ENCODE results near the gene MAP3K14.
"Not testable (repeated sequence)": the region's sequence is repeated elsewhere in the genome, so short reads cannot be mapped to it uniquely, and the experiment has no call there.

The MAP3K14 gene

DNA sequence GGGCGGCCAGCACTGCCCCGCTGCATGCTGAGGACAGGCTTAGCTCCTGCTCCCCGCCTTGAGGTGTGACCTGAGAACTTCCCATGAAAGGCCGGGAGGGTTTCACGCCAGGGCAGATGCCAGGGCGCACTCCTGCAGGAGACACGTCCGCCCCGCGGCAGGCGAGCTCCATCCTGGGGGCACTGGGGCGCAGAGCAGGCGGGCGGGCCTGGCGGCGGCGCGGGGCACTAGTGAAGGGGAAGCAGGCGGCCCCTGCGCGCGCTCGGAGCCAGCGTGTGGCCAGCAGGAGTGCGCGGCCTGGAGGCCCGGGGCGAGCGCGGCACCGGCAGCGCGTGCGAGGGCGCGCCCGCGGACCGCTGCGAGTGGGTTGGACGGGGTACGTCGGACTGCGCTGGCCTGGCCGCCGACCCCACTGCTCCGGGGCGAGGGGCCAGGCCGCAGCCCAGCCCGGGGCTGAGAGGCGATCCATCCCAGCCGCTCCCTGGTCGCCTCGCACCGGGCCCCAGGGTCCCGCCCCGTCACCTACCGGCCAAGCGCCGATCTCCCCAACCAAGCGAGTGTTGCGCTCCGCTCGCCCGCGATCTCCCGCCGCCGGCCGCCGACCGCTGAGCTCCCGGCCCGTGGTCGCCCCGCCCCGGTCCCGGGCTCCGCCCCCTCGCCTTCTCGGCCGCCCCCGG is at the start of gene MAP3K14:
Gene MAP3K14, minus strand, starts transcription at position 587 of the 677 bp plus-strand sequence. CDS start 26,275 bp downstream, outside the sequence.
- ATAC-seq: peak; percentile 5 to 7

DNA sequence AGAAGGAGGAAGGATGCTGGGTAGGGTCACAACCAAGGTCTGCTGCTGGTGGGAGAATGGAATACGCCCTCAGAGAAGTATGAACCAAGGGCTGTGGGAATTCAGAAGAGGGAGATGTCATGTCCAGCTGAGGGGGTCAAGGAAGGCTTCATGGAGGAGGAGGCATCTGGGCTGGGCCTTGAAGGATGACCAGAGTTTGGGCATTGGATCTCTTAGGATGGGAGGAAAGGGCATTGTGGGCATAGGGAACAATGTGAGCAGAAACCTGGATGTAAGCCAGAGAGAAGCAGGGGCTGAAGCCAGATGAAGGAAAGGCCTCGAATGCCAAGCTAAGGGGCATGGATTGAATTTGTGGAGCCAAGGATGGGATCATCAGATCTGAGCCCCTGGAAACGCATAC is 49.2 kb upstream of the MAP3K14 start:
- ATAC-seq: no peak

DNA sequence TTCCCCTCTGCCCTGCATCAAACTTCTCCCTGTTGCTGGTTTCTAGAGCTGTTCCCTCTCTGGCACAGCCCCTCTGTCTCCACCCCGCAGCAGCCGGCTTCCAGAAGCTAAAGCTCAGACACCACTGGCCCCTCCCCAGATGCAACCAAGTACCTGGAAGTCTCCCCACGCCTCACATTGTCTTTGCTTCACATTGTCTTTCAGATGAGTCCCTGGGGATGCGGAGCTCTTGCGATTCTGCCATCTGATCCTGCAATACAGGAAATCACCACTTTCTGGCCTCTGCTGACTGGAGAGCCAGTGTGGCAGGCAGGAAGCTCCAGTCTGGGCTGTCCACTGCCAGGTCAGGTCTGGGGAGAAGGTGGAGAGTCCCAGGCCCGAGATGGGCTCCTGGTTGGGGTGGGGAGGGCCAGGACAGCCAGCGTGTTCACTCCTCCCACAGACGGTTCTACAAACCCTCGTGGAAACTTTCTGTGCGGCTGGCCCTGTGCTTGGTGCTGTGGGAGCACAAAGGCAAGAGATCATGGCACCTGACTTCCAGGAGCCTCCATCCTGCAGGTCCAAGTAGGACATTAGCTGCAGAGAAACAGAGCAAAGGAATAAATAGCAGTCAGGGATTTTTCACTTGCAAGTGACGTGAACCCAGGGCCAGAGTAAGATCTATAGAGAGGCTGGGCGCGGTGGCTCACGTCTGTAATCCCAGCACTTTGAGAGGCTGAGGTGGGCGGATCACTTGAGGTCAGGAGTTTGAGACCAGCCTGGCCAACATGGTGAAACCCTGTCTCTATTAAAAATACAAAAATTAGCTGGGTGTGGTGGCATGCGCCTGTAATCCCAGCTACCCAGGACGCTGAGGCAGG is 47.9 kb upstream of the MAP3K14 start:
- ATAC-seq: no peak

DNA sequence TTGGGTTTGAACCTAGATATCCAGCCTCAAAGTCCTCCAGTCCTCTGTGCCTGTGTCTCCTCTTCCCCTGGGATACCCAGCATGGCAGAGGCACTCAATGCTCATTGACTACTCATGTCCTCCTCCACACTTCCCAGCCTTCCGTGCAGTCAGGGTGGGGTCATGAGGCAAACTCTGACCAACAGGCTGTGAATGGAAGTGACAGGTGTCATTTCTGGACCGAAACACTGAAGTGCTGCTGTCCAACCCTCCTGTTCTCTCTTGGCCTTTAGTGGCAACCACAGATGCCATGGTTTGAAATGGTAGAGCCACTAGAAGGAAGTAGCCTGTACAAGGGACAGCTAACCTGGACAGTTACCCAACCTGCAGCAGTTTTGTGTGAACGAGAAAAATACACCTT is 46.7 kb upstream of the MAP3K14 start:
- ATAC-seq: no peak

DNA sequence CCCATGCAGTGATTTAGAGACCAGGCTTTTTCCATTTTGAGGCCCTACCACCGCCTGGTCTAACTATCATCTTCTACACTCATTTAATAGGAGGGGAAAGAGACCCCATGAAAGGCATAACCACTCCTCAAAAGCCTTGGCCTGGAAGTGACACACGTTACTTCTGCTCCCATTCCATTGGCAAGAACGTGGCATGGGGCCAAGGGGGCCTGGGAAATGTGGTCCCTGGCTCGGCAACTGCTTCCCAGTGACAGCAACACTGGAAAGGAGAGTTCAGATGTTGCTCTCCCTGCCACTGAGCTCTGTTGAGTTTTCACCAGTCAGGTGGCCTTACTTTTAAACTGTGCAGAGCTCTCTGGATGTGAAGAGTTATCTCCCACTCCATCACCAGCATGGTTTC is 45.2 kb upstream of the MAP3K14 start:
- ATAC-seq: no peak

DNA sequence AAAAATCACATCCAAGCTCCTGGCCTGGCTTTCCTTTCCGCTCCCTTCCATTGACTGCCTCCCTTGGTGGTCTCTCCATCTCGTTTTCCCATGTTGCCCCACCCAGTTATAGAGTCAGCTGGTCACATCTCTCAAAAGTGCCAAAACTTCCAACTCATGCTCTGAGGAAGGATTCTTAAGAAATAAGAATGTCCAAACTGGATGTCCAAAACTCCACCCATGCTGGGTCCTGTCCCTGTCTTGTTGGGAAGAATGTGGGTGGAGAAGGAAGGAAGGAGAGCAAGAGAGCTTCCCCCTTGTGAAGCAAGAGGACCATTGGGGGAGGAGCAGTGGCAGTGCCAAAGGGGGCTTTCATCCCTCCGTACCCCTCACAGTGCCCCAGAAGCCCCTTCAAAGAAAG is 44.6 kb upstream of the MAP3K14 start:
- ATAC-seq: no peak

DNA sequence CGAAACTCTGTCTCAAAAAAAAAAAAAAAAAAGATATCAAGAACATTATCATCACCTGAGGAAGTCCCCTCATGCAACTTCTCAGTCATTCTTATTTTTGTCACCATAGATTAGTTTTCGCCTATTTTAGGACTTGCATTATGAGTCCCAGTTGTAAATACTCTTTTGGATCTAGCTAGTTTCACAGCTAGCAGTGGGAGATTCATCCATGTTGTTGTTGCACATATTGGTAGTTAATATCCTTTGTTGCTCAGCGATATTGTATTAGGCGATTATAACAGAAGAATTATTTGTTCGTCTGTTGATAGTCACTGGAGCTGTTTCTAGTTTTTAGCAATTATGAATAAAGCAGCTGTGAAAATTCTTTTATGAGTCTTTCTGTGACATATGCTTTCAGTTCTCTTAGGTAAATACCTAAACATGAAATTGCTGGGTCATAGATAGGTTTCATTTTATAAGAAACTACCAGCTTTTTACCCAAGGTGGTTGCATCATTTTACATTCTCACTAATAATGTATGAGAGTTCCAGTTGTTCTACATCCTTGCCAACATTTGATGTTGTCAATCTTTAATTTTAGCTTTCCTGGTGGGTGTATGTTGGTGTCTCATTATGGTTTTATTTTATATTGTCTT is 40.7 kb upstream of the MAP3K14 start:
- peak; percentile 70 to 78 for ATAC-seq

DNA sequence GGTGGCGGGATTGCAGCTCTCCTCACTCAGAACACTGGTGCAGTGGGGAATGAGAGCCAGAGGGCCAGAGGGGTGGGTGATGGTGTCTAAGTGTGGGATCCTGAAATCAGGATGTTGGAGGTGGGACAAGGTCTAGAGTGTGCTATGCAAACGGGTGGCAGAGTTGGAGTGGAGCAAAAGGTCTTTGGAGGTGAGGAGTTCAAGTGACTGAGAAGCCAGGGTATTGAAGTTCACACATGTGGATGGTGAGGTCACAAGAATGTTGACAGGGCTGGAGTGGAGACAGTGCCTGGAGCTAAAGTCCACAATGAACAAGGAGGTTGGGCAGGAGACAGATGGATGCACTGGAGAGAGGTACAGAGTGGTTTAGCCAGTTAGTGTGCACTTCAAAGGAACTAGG is 38.3 kb upstream of the MAP3K14 start:
- ATAC-seq: no peak

DNA sequence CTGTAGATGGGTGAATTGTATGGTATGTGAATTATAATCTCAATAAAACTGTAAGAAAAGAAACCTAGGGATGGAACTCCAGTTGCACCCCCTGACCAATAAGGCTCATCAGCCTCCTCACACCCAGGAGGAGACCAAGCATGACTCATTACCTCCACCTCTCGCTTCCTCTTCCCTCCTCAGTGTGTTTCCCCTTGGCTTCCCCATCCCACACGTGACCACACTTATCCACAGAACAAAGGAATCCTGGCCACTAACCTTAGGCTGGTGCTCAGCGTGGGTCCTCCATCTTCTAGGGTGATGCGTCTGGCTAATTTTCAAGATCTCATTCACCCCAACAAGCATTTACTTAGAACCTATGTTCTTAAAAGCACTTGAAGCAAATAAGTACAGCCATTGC is 36.2 kb upstream of the MAP3K14 start:
- peak; percentile 22 to 34 for ATAC-seq

DNA sequence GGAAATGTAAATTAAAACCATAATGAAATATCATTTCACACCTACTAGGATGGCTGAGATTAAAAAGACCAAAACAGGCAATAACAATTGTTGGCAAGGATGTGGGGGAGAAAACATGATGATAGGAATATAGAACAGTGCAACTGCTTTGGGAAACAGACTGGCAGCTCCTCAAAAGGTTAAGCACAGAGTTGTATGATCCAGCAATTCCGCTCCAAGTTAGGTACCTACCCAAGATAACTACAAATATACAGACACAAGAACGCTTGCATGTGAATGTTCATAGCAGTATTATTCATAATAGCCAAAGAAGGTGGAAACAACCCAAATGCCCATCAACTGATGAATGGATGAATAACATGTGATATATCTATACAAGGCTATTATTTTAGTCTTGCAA is 35.0 kb upstream of the MAP3K14 start:
- no peak for ATAC-seq

DNA sequence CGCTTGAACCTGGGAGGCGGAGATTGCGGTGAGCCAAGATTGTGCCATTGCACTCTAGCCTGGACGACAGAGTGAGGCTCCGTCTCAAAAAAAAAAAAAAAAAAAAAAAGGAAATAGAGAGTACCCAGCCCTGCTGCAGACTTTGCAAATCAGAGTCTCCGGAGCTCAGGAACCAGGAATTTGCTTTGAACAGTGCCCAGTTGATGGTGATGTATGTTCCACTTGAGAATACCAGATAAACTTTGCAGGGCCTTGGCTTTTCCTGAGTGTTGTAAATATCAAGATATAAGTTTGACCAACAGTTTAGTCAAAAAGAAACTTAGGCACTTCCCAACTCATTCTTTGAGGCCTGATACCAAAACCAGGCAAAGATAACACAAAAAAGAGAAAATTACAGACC is 30.6 kb upstream of the MAP3K14 start:
- ATAC-seq: no peak

DNA sequence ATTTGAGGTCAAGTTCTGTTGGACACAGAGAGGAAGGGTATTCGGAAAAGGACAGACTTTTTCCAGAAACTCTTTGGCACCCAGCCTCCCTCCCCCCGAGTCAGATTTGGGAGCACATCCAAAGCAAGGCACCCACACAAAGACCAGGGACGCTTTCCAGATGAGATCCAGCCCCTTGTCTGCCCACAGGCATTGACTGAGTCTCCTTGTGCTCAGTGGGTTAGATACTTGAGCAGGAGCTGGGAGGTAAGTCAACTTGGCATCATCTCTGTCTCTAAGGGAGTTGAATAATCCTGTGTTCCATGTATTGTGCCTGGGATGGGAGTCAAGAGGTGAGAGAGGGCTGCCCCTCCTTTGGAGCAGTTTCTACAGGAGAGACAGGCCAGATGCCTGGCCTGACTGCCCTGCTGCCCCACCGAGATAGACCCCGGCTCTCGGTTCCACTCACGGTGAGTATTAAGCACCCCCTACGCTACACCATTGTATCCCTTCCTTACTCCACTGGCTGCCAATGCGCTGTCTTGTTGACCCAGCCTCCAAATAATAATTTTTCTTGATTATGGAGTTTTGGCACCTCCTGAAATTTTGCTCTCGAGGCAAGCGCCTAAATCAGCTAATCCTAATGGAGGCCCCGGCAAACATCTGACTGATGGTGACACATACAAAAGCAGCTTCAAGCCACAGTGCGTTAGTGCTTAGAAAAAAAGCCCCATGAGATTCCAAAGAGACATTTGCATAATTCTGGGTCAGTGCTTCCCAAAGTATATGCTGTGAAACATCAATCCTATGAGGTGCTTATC is 29.6 kb upstream of the MAP3K14 start:
- ATAC-seq: no peak

DNA sequence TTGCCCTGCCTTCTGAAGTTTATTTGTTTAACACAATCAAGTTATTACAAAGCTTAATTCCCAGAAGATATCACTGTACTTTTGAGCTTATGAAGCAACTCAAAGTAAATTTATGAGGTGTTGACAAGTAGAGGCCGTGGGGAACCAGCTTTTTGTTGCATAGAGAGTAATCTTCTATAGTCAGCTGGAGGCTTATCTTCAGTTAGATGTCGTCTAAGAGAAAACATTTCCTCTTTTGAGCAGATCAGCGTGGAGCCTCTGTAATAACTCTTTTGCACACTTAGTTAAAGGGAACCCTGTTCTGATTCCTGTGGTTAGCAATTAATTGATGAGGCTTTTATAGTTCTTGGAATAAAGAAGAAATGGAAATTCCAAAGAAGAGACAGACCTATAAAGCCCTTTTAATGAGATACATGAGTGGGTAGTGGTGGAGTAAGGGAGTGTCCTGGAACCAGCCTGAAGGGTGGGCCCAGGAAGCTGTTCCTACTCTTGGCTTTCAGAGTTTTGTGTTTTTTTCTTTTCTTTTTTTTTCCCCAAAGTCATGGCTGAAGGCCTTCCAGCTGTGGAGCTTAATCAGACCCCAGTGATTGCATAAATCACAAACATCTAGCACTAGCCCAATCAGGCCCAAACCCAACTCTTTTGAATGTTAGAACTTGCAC is 28.9 kb upstream of the MAP3K14 start:
- ATAC-seq: no peak

DNA sequence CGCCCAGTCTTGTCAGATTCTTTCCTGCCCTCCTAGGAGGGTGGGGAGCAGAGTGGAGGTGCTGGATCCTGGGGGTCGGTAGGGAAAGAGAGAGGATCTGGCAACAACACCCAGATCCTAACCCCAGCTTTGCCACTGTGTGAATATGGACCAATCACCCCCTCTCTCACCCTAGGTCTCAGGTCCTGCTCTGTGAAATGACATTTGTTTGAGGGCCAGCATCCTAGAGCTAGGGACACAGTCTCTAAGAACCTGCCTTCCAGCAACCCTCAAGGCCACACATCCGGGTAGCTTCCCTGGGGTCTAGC is 28.4 kb upstream of the MAP3K14 start:
- ATAC-seq: no peak

DNA sequence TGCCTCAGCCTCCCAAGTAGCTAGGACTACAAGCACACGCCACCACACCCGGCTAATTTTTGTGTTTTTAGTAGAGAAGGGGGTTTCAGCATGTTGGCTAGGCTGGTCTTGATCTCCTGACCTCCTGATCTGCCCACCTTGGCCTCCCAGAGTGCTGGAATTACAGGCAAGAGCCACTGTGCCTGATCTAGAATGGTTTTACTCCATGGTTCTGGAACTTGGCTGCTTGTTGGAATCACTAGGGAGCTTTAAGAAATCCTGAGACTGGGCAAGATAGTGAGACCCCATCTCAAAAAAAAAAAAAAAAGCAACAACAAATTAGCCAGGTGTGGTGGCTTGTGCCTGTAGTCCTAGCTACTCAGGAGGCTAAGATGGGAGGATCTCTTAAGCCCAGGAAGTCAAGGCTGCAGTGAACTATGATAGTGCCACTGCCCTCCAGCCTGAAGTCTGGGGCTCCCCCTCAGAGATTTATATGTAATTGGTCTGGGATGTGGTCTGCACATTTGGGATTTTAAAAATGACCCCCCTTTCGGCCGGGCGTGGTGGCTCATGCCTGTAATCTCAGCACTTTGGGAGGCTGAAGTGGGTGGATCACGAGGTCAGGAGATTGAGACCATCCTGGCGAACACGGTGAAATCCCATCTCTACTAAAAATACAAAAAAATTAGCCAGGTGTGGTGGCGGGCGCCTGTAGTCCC is 27.3 kb upstream of the MAP3K14 start:
- ATAC-seq: not testable (repeated sequence)

DNA sequence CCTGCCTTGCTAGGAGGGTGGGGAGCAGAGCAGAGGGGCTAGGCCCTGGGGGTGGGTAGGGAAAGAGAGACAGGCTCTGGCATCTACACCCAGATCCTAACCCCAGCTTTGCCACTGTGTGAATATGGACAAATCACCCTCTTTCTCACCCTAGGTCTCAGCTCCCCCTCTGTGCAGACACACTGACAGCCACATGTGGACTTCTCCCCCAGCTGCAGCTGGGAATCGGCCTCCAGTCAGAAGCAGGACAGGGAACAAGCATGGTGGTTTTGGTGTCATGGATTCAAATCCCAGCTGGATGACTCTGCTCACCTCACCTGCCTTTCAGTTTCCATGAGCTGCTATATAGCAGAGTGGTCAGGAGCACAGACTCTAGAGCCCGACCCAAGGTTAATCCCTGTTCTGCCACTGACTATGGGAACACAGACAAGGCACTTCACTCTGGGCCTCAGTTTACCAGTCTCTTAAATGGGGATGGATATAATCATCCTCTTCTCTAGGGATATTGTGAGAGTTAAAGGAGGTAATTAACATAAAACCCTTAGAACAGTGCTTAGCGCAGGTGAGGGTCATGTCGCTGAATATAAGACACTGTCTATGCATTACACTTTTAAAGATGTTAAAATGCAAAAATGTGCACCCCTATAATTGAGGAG is 26.2 kb upstream of the MAP3K14 start:
- no peak for ATAC-seq

DNA sequence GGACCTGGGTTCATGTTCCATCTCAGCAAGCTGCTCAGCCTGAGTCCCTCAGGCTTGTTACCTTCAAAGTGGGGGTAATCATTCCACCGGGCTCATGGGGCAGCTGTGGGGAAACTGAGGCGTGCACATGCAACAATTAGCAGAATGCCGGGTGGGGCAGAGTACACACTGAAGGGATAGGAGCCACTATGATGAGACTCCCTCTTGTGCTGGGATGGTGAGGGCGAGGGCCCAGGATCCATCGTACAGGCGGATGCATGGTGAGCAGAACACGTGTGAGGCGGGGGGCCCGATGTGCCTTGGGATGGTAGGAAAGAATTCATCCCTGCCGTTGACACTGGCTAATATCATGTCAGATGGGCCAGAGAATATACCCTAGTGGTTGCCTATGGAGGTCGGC is 25.5 kb upstream of the MAP3K14 start:
- ATAC-seq: no peak

DNA sequence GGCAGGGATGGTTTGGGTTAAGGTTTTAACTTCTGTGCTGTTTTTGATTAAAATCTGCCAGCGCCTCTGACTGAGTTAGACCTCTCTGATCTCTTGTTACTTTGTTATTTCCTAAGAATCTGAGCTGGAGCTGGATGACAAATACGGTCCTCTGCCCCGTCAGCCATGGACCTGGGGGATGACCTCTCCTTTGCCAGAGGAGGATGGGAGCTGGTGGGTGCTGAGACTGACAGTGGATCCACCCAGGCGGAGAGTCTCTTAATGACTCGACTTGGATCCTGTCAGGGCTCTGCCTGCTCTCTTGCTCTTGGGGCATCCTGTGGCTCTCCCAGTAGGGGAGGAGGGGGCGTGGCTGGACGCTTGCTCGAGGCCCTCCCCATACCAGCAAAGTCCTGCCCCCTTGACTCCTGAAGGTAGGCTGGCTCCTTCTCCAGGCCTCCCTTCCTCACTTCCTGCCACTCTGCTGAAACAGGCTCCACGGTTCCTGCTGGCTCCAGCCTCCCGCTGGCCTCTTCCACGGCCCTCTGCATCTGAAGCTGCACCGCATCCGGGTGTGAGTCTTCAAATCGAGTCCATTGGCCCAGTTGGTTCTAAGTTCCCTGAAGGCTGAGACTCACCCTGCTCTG is 24.8 kb upstream of the MAP3K14 start:
- ATAC-seq: no peak

DNA sequence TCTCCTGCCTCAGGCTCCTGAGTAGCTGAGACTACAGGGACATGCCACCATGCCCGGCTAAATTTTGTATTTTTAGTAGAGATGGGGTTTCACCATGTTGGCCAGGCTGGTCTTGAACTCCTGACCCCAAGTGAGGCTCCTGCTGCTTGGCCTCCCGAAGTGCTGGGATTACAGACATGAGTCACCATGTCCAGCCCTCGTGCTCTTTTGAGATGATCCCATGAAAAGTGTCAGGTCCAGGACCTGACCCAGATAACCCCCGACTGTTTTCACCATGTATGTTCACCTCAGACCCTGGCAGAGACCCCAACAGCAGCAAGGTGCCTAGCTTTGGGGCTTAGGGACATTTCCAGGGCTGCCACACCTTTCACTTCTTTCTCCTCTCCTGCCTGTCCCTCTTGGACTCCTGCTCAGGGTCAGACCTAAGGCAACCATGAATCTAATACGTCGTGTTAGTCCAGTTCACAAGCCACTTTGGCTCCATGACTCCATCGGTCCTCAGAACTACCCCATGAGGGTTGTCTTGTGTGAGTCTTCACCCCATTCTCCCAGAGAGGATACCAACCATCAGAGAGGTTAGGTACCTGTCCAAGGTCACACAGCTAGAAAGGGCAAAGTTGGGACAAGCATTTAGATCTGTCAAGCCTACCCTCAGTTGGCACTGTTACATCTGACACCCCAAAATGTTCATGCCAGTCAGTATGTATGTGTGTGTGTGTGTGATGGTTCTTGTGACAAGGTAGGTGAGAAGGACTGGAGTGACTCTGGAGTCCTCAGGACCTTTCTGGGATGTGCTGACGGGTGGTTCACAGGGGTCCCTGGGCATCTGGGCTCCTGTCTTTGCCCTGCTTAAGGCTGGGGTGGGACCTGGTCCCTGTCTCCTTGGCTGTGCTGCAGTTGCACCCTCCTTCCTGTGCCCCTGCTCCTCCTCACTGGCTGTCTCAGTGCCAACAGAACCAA is 23.1 kb upstream of the MAP3K14 start:
- ATAC-seq: no peak

Measured in activated CD4-positive, CD25-positive, alpha-beta regulatory T cell treated with anti-CD3 and anti-CD28 coated beads, Interleukin-2, amount 50 U/mL, for 24 hours (primary cell).